ENCODE data around the gene CLSTN2. TPM values are rescaled to one million over a fixed set of nuclear protein-coding genes. Genes with fewer than 3 reads are reported as not detected.

CLSTN2 gene
- total and polyA plus RNA-seq, 4 donors: 0.09 to 2.2 (median 0.55) TPM

DNA sequence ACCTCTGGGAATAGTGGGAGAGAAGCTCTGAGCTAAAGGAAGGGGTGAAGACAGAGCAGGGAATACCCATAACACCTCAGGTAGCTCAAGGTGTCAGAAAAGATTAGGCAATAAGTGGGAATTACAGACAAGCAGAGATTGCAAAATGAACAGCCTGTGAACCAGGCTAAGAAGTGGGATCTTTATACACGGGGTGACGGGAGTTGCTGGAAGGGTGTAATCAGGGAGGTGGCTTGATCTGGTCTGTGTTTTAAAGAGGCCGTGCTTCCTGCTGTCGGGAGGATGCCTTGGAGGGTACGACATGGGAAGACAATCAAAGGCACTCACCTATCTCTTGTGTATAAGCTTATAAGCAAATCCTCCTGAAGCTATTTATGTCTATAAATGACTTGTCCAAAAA is 216.3 kb downstream of the CLSTN2 start:
- H3K9me3 ChIP-seq (ENCODE audit: control insufficient read depth in 4 of 4, low read length in 3 of 4): no peaks in the 10 kb centered on the region
- TF ChIP-seq FOXA1 (IDR thresholded peaks at IDR 0.05) (no peak), MAX (IDR thresholded peaks at IDR 0.05) (no peak), SP1 (IDR thresholded peaks at IDR 0.05) (no peak), HNF4G (IDR thresholded peaks at IDR 0.05) (no peak), GABPA (IDR thresholded peaks at IDR 0.05 in 1 of 2, conservative IDR thresholded peaks at IDR 0.05 in 1 of 2) (no peak), ATF3 (IDR thresholded peaks at IDR 0.05) (no peak), HNF4A (conservative IDR thresholded peaks at IDR 0.05) (no peak), RAD21 (IDR thresholded peaks at IDR 0.05) (no peak)
- TF ChIP-seq, protein P1, sequence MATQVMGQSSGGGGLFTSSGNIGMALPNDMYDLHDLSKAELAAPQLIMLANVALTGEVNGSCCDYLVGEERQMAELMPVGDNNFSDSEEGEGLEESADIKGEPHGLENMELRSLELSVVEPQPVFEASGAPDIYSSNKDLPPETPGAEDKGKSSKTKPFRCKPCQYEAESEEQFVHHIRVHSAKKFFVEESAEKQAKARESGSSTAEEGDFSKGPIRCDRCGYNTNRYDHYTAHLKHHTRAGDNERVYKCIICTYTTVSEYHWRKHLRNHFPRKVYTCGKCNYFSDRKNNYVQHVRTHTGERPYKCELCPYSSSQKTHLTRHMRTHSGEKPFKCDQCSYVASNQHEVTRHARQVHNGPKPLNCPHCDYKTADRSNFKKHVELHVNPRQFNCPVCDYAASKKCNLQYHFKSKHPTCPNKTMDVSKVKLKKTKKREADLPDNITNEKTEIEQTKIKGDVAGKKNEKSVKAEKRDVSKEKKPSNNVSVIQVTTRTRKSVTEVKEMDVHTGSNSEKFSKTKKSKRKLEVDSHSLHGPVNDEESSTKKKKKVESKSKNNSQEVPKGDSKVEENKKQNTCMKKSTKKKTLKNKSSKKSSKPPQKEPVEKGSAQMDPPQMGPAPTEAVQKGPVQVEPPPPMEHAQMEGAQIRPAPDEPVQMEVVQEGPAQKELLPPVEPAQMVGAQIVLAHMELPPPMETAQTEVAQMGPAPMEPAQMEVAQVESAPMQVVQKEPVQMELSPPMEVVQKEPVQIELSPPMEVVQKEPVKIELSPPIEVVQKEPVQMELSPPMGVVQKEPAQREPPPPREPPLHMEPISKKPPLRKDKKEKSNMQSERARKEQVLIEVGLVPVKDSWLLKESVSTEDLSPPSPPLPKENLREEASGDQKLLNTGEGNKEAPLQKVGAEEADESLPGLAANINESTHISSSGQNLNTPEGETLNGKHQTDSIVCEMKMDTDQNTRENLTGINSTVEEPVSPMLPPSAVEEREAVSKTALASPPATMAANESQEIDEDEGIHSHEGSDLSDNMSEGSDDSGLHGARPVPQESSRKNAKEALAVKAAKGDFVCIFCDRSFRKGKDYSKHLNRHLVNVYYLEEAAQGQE (IDR thresholded peaks at IDR 0.05): no peak
- TF ChIP-seq, protein P2, sequence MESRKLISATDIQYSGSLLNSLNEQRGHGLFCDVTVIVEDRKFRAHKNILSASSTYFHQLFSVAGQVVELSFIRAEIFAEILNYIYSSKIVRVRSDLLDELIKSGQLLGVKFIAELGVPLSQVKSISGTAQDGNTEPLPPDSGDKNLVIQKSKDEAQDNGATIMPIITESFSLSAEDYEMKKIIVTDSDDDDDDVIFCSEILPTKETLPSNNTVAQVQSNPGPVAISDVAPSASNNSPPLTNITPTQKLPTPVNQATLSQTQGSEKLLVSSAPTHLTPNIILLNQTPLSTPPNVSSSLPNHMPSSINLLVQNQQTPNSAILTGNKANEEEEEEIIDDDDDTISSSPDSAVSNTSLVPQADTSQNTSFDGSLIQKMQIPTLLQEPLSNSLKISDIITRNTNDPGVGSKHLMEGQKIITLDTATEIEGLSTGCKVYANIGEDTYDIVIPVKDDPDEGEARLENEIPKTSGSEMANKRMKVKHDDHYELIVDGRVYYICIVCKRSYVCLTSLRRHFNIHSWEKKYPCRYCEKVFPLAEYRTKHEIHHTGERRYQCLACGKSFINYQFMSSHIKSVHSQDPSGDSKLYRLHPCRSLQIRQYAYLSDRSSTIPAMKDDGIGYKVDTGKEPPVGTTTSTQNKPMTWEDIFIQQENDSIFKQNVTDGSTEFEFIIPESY (IDR thresholded peaks at IDR 0.05): no peak
- H3K9ac ChIP-seq (ENCODE audit: low read depth in 1 of 2, low read length in 2 of 2): no peak overlapping the region
- WGBS: 77% methylated on average over 5 of the region's 5 CpGs
- H3K27ac ChIP-seq (ENCODE audit: low read depth in 1 of 2, low read length in 2 of 2): no peak overlapping the region
- H3K4me1 ChIP-seq (ENCODE audit: control insufficient read depth in 4 of 4, insufficient read depth in 4 of 4, low read length in 3 of 4): no peaks in the 10 kb centered on the region
- no peak overlapping the region for H3K4me3 ChIP-seq (ENCODE audit: low read depth in 1 of 3, low read length in 3 of 3)
- H3K36me3 ChIP-seq (ENCODE audit: control insufficient read depth in 4 of 4, insufficient read depth in 3 of 4, low read depth in 1 of 4, low read length in 3 of 4): no peaks in the 10 kb centered on the region
- DNase-seq (ENCODE audit: low spot score): no peak
- no peaks in the 10 kb centered on the region for H3K27me3 ChIP-seq (ENCODE audit: control insufficient read depth in 4 of 4, insufficient read depth in 4 of 4, low read length in 3 of 4)

DNA sequence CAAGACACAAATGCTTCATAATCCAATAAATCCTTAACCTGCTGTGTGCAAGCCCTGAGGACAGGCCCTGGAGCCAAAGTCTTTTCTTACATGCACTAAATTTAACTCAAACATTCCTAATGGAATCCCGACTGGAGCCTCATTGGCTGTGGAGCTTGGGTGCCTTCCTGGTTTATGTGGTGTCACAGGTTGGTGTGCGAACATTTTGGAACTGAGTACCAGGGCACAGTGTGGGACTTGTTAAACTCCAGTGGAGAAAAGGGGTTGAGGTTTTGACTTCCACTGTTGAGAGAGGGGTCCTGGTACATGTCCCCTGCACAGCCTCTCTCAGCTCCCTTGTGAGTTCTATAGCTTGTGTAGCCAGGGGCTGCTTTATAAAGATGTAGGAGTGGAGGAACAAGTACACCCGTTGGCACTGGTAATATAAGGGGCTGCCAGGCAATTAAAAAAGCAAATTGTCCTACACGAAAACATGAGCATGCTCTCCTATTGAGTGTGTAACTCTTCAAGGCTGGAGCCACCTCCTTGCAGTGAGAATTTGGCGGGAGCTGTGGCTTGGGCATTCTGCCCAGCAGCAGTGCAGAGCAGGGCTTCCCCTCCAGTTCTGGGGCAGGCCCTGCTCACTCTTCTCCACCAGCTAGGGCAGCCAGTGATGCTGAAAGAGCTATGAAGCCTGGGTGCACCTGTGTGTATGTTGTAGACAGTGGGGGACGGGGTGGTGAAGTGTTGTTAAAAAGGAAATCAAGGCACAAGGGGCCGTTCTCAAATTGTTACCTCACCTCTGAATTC is 218.1 kb downstream of the CLSTN2 start:
- H3K36me3 ChIP-seq (ENCODE audit: control insufficient read depth in 4 of 4, insufficient read depth in 3 of 4, low read depth in 1 of 4, low read length in 3 of 4): no peaks in the 10 kb centered on the region
- no peak for TF ChIP-seq JUND (IDR thresholded peaks at IDR 0.05)
- no peak for TF ChIP-seq EGR1 (IDR thresholded peaks at IDR 0.05; ENCODE audit: low read depth in 2 of 2)
- TF ChIP-seq YY1 (IDR thresholded peaks at IDR 0.05): no peak
- no peak for TF ChIP-seq TAF1 (conservative IDR thresholded peaks at IDR 0.05)
- TF ChIP-seq RAD21 (IDR thresholded peaks at IDR 0.05): no peak
- TF ChIP-seq RXRA (IDR thresholded peaks at IDR 0.05): no peak
- TF ChIP-seq HNF4A (conservative IDR thresholded peaks at IDR 0.05): no peak
- no peak for TF ChIP-seq HNF4G (IDR thresholded peaks at IDR 0.05)
- no peak for TF ChIP-seq FOXA2 (IDR thresholded peaks at IDR 0.05)
- TF ChIP-seq, protein P2 (IDR thresholded peaks at IDR 0.05): no peak
- TF ChIP-seq, protein P3, sequence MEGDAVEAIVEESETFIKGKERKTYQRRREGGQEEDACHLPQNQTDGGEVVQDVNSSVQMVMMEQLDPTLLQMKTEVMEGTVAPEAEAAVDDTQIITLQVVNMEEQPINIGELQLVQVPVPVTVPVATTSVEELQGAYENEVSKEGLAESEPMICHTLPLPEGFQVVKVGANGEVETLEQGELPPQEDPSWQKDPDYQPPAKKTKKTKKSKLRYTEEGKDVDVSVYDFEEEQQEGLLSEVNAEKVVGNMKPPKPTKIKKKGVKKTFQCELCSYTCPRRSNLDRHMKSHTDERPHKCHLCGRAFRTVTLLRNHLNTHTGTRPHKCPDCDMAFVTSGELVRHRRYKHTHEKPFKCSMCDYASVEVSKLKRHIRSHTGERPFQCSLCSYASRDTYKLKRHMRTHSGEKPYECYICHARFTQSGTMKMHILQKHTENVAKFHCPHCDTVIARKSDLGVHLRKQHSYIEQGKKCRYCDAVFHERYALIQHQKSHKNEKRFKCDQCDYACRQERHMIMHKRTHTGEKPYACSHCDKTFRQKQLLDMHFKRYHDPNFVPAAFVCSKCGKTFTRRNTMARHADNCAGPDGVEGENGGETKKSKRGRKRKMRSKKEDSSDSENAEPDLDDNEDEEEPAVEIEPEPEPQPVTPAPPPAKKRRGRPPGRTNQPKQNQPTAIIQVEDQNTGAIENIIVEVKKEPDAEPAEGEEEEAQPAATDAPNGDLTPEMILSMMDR (IDR thresholded peaks at IDR 0.05; ENCODE audit: low read depth, low read length, missing input control): no peak
- H3K9ac ChIP-seq (ENCODE audit: low read depth in 1 of 2, low read length in 2 of 2): no peak overlapping the region
- H3K27me3 ChIP-seq (ENCODE audit: control insufficient read depth in 4 of 4, insufficient read depth in 4 of 4, low read length in 3 of 4): no peaks in the 10 kb centered on the region
- DNase-seq (ENCODE audit: low spot score): no peak
- H3K4me1 ChIP-seq (ENCODE audit: control insufficient read depth in 4 of 4, insufficient read depth in 4 of 4, low read length in 3 of 4): no peaks in the 10 kb centered on the region
- no peak overlapping the region for H3K4me3 ChIP-seq (ENCODE audit: low read depth in 1 of 3, low read length in 3 of 3)
- no peaks in the 10 kb centered on the region for H3K9me3 ChIP-seq (ENCODE audit: control insufficient read depth in 4 of 4, low read length in 3 of 4)
- no peak overlapping the region for H3K27ac ChIP-seq (ENCODE audit: low read depth in 1 of 2, low read length in 2 of 2)
- 80% methylated on average over 7 of the region's 7 CpGs for WGBS
